HepG2 (cell line): ENCODE results near the gene HTRA2. TPM values are rescaled to one million over a fixed set of nuclear protein-coding genes. Genes with fewer than 3 reads are reported as not detected.

Source experiments
- ATF1 ChIP-seq: IDR thresholded peaks from 2 replicates; pipeline ENCODE4 v1.6.1; 2016; ENCODE audit warnings: mild to moderate bottlenecking, control low read depth
- CHD4 ChIP-seq: fragments of 200-600 bp; sonication (generic); IDR thresholded peaks from 2 replicates; pipeline ENCODE4 v1.7.0; 2017; ENCODE audit warnings: mild to moderate bottlenecking, low read length, borderline replicate concordance
- EP300 ChIP-seq, 3 experiments: sonication (generic) in 1 of 3; formaldehyde crosslinking in 1 of 3; IDR thresholded peaks; 2 replicates each; pipeline versions ENCODE4 v1.5.1 to v1.6.1; 2011 to 2020; ENCODE audit warnings: low read depth in 2 of 3, low read length in 2 of 3, borderline replicate concordance in 1 of 3, improper control_type of control experiment in 1 of 3, mild to moderate bottlenecking in 1 of 3, missing genetic modification reagents in 1 of 3, moderate library complexity in 1 of 3
- GFI1 ChIP-seq: sonication (generic); formaldehyde crosslinking; IDR thresholded peaks from 2 replicates; pipeline ENCODE4 v1.5.0; 2020; ENCODE audit warnings: missing genetic modification reagents, mild to moderate bottlenecking, borderline replicate concordance
- KAT2B ChIP-seq: fragments of 150-350 bp; IDR thresholded peaks from 2 replicates; pipeline ENCODE4 v1.6.1; 2014; ENCODE audit warnings: low read depth, low read length, borderline replicate concordance
- KLF13 ChIP-seq: sonication (generic); formaldehyde crosslinking; IDR thresholded peaks from 2 replicates; pipeline ENCODE4 v1.4.0; 2020; ENCODE audit warnings: mild to moderate bottlenecking, missing genetic modification reagents
- MED1 ChIP-seq: sonication (generic); formaldehyde crosslinking; IDR thresholded peaks from 2 replicates; pipeline ENCODE4 v1.4.0; 2020; ENCODE audit warnings: missing genetic modification reagents
- NR1H2 ChIP-seq: sonication (generic); formaldehyde crosslinking; IDR thresholded peaks from 2 replicates; pipeline ENCODE4 v1.8.1; 2022; ENCODE audit warnings: low read depth, missing genetic modification reagents, borderline replicate concordance
- POLR2AphosphoS5 ChIP-seq: IDR thresholded peaks from 2 replicates; pipeline ENCODE4 v1.6.1; 2012; ENCODE audit warnings: low read depth, low read length
- SOX6 ChIP-seq, 2 experiments: fragments of 450-650 bp in 1 of 2; sonication (generic) in 1 of 2; formaldehyde crosslinking in 1 of 2; IDR thresholded peaks; 2 replicates each; pipeline versions ENCODE4 v1.4.0 to v1.6.1; 2017 to 2020; ENCODE audit warnings: antibody characterized with exemption in 1 of 2, mild to moderate bottlenecking in 1 of 2, missing genetic modification reagents in 1 of 2
- SRSF4 ChIP-seq: fragments of 200-400 bp; formaldehyde crosslinking; IDR thresholded peaks from one replicate; pipeline ENCODE4 v1.6.1; 2018; ENCODE audit warnings: mild to moderate bottlenecking, low read depth, low read length, moderate library complexity; ENCODE audit not compliant: poor library complexity, severe bottlenecking
- SUZ12 ChIP-seq: fragments of 150-350 bp; IDR thresholded peaks from 2 replicates; pipeline ENCODE4 v1.6.1; 2014; ENCODE audit warnings: low read depth, low read length
- ZBTB39 ChIP-seq: sonication (generic); formaldehyde crosslinking; IDR thresholded peaks from 2 replicates; pipeline ENCODE4 v1.5.0; 2020; ENCODE audit warnings: missing genetic modification reagents
- ZFAT ChIP-seq: sonication (generic); formaldehyde crosslinking; conservative IDR thresholded peaks from 2 replicates; pipeline ENCODE4 v1.8.1; 2023; ENCODE audit warnings: missing genetic modification reagents, inconsistent platforms
- ZFP37 ChIP-seq: sonication (generic); formaldehyde crosslinking; IDR thresholded peaks from 2 replicates; pipeline ENCODE4 v1.4.0; 2020; ENCODE audit warnings: missing genetic modification reagents, borderline replicate concordance
- ZNF136 ChIP-seq: sonication (generic); formaldehyde crosslinking; IDR thresholded peaks from 2 replicates; pipeline ENCODE4 v1.8.1; 2022; ENCODE audit warnings: low read depth, mild to moderate bottlenecking, moderate library complexity, missing genetic modification reagents
- ZNF44 ChIP-seq: sonication (generic); formaldehyde crosslinking; IDR thresholded peaks from 2 replicates; pipeline ENCODE4 v1.5.1; 2020; ENCODE audit warnings: mild to moderate bottlenecking, missing genetic modification reagents
- ZNF496 ChIP-seq: sonication (generic); formaldehyde crosslinking; IDR thresholded peaks from 2 replicates; pipeline ENCODE4 v1.8.1; 2023; ENCODE audit warnings: mild to moderate bottlenecking, moderate library complexity, missing genetic modification reagents; ENCODE audit not compliant: insufficient replicate concordance
- ZNF556 ChIP-seq: sonication (generic); formaldehyde crosslinking; IDR thresholded peaks from 2 replicates; pipeline ENCODE4 v1.4.0; 2020; ENCODE audit warnings: mild to moderate bottlenecking, missing genetic modification reagents, borderline replicate concordance
- ZNF567 ChIP-seq: sonication (generic); formaldehyde crosslinking; IDR thresholded peaks from 2 replicates; pipeline ENCODE4 v1.8.1; 2023; ENCODE audit warnings: mild to moderate bottlenecking, missing genetic modification reagents, borderline replicate concordance
- ZNF577 ChIP-seq: sonication (generic); formaldehyde crosslinking; IDR thresholded peaks from 2 replicates; pipeline ENCODE4 v1.4.0; 2020; ENCODE audit warnings: mild to moderate bottlenecking, low read depth, missing genetic modification reagents, borderline replicate concordance
- ZNF746 ChIP-seq: sonication (generic); formaldehyde crosslinking; IDR thresholded peaks from 2 replicates; pipeline ENCODE4 v1.8.0; 2022; ENCODE audit warnings: mild to moderate bottlenecking, missing genetic modification reagents
- ZNF782 ChIP-seq: sonication (generic); formaldehyde crosslinking; IDR thresholded peaks from 2 replicates; pipeline ENCODE4 v1.4.0; 2020; ENCODE audit warnings: missing genetic modification reagents, mild to moderate bottlenecking, borderline replicate concordance
- ZSCAN30 ChIP-seq: sonication (generic); formaldehyde crosslinking; IDR thresholded peaks from 2 replicates; pipeline ENCODE4 v1.5.0; 2020; ENCODE audit warnings: mild to moderate bottlenecking, missing genetic modification reagents
- polyA plus RNA-seq, 8 experiments: library from polyadenylated mRNA; depleted of rRNA in 3 of 8; stranded (reverse) in 7 of 8; unstranded in 1 of 8; fragments of >200 nt; fragmentation: Illumina TruSeq in 4 of 8; extraction: Trizol in 4 of 8; gene quantifications; 2 replicates each; pipeline versions ENCODE4 v1.2.1 to v1.2.3, GENCODE V29; 2011 to 2016; ENCODE audit warnings: low read depth in 4 of 8, missing spikeins in 1 of 8, mixed read lengths in 1 of 8; ENCODE audit not compliant: insufficient read depth in 1 of 8
- total RNA-seq, 5 experiments: library from RNA; depleted of rRNA; stranded (reverse); fragments of >200 nt; fragmentation: Illumina TruSeq; extraction: Trizol; gene quantifications; 2 replicates each; pipeline ENCODE4 v1.2.3, GENCODE V29; 2016; ENCODE audit warnings: low read depth in 1 of 5

Gene HTRA2
- total and polyA plus RNA-seq, 2 of the 13 experiments (the other 11 are each of a cell fraction or from before 2014, with no cell fraction given) = 47.7 to 50.3 TPM

GRCh38 chr2:74507145-74507925, 22.4 kb upstream of the HTRA2 start, which contains the start of gene PCGF1 (continued):
- peak; percentile 76; the same call in 1 of the 2 replicates for TF ChIP-seq ZNF556 (CRISPR knock-in tag)
- no peak for TF ChIP-seq SOX6 (IDR thresholded peaks at IDR 0.05)
- TF ChIP-seq SOX6 (CRISPR knock-in tag; IDR thresholded peaks at IDR 0.05) = peak; percentile 80
- peak; percentile 81; the same call in 1 of the 2 replicates for TF ChIP-seq ZNF567 (CRISPR knock-in tag)
- TF ChIP-seq ZBTB39 (CRISPR knock-in tag) = peak; percentile 80; the same call in 1 of the 2 replicates
- TF ChIP-seq KLF13 (CRISPR knock-in tag) = no peak
- no peak for TF ChIP-seq KAT2B
- TF ChIP-seq ZNF496 (CRISPR knock-in tag) = no peak
- peak; percentile 59 for TF ChIP-seq ZFP37 (CRISPR knock-in tag)
- peak; percentile 82 for TF ChIP-seq MED1
- no peak; the same call in 1 of the 2 replicates for TF ChIP-seq ZSCAN30
- no peak; the same call in 1 of the 2 replicates for TF ChIP-seq NR1H2 (CRISPR knock-in tag)
- TF ChIP-seq POLR2AphosphoS5 = peak; percentile 74
- TF ChIP-seq ZNF577 (CRISPR knock-in tag) = 0 out of 2 replicates have a peak, but pooled peaks have one; percentile 17
- peak; percentile 22; the same call in 1 of the 2 replicates for TF ChIP-seq ZNF44 (CRISPR knock-in tag)
- no peak for TF ChIP-seq GFI1 (CRISPR knock-in tag)
- peak in 1 of 2 experiments; percentile 47; a peak in 1 of 4 replicates for TF ChIP-seq EP300 (IDR thresholded peaks at IDR 0.05; ENCODE audit: low read depth in 2 of 2, low read length in 2 of 2)
- TF ChIP-seq EP300 (CRISPR knock-in tag; IDR thresholded peaks at IDR 0.05; ENCODE audit: borderline replicate concordance) = no peak
- no peak for TF ChIP-seq ATF1
- TF ChIP-seq ZNF782 (CRISPR knock-in tag) = peak; percentile 94; the same call in 1 of the 2 replicates
- TF ChIP-seq SUZ12 = no peak
- no peak for TF ChIP-seq SRSF4
- TF ChIP-seq ZFAT (CRISPR knock-in tag) = no peak
- TF ChIP-seq ZNF746 (CRISPR knock-in tag) = peak; percentile 21; the same call in 1 of the 2 replicates
- peak; percentile 79; the same call in 1 of the 2 replicates for TF ChIP-seq ZNF136 (CRISPR knock-in tag)
- peak; percentile 44; the same call in 1 of the 2 replicates for TF ChIP-seq CHD4
